Fibroblast of peridontal ligament (primary cell): ENCODE data around the gene CCL13.

Experiments used
- DNase-seq: peaks from one replicate; pipeline ENCODE4 v3.0.0-alpha.2; 2010; ENCODE audit errors: extremely low read depth

Gene CCL13

GRCh38 chr17:34384822-34385605 lies 28.7 kb downstream of the CCL13 start:
- DNase-seq = no peak

- no peak for DNase-seq
These were observed 30.0 kb downstream of the CCL13 start for GRCh38 chr17:34386343-34386696.

DNA sequence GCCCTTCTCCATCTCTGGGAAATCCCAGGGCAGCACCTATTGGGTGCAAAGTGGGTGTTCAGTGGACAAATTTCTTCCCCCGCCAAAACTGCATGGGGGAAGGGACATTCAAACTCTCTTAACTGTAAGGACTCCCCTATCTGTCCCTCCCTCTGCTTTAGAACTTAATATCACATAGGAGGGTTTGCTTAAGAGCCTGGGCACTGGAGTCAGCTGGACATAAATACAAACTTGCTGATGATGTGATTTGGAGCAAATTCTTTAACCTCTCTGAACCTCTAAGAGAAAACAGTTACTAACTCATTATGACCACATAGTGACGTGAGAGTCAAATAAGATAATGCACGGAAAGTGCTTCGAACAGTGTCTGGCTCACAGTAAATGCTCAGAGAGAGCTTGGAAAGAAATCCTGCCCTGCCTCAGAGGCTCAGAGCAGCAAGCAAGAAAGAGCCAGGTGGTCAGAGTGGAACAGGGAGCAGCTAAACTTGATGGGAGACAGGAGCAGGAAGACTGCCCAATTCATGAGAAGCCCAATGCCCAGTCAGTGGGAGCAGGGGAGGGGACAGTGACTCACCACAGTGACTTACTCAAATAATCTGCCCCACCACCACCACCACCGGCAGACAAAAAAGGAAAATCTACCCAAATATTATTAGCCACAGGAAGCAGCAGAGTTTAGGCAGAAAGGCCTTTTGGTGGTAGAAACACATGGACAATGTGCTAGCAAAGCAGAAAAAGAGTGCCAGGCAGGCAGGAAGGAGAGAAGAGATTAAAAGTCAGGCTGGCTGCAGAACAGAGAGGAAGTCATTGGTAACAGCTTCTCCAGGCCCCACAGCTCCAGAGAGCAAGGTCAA lies 30.6 kb downstream of the CCL13 start:
- no peak for DNase-seq

- no peak for DNase-seq
These were observed 31.3 kb downstream of the CCL13 start for GRCh38 chr17:34387566-34387965.

- DNase-seq = no peak
These were observed 33.0 kb downstream of the CCL13 start for GRCh38 chr17:34389126-34389750.

- DNase-seq = no peak
These were observed 34.4 kb downstream of the CCL13 start for GRCh38 chr17:34390649-34391048.

GRCh38 chr17:34391241-34391640 lies 35.0 kb downstream of the CCL13 start:
- no peak for DNase-seq

GRCh38 chr17:34393401-34393800 lies 37.1 kb downstream of the CCL13 start:
- DNase-seq = no peak

DNA sequence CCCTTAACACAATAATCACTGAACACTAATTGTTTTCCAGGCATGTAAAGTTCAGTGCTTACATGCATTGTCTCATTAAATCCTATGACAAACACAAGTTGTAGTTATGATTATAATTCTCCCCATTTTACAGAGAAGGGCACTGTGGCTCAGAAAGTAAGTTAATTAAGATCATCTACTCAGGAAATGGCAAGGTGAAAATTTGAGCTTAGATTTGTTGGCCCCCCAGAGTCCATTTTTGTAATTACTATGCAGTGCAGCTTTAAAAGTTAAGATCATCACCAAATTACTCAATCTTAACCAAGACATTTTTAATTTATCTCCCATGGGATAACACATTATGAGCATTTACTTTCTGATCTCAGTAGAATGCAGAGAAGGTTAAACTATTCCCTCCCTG lies 41.0 kb downstream of the CCL13 start:
- DNase-seq = no peak

GRCh38 chr17:34398990-34399389 lies 42.7 kb downstream of the CCL13 start:
- no peak for DNase-seq

DNA sequence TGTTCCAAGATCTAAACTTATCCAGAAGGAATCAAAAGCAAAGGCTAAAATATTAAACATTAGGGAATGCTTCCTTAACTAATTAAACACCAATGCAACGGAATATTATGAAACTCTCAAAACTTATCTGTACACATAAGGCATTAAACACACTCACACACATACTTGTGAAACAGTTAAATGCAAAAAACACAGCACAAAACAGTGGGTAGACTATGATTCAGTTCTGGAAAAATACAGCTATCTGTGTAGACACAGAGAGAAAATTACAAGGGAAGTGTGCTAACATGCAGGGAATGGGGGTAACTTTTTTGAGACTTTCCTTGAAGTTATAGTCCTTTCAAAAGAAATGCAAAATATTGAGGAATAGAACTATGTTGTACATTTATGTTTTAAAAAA lies 43.4 kb downstream of the CCL13 start:
- DNase-seq = no peak

DNA sequence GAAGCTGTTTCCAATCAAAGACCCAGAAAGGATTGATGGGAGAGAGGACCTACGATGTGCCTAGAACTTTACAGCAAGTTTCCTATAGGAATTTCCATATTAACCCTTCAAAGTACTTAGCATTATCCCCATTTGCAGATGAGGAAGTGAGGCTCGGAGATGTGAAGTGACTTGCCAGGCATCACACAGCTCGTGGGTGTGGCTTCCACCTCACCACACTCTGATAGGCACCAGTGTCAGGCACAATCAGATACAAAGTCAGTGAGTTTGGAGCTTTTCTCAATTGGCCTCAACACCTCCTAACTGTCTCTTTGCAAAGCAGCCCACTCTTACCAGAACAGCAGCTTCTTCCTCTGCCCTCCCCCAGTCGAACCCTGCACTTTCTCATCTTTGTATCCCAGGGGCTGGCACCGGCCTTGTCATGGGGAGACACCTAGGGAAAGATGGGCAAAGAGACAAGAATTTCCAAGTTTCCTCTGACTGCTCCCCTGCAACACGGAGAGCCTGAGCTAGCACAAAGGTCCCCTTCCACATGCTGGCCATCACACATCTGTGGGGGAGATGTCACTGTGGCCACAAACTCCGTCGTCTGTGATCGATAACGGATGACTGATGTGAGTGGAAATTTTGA lies 44.1 kb downstream of the CCL13 start:
- no peak for DNase-seq

DNA sequence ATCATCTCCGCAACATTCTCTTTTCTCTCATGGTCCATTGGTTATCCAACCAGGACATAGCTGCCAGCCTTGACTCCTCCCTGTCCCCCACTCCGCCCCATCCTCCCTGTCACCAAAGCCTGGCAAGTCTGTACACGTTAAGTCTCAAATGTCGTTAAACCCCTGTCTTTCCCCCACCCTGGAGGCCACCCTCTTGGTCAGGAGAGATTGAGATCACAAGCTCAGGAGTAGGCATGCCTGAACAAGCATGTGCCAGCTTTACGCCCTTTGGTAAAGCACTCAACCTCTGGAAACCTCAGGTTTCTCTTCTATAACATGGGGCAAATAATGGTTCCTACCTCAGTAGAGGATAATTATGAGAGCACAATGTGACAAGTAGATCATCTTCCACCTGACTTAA lies 44.9 kb downstream of the CCL13 start:
- no peak for DNase-seq

DNA sequence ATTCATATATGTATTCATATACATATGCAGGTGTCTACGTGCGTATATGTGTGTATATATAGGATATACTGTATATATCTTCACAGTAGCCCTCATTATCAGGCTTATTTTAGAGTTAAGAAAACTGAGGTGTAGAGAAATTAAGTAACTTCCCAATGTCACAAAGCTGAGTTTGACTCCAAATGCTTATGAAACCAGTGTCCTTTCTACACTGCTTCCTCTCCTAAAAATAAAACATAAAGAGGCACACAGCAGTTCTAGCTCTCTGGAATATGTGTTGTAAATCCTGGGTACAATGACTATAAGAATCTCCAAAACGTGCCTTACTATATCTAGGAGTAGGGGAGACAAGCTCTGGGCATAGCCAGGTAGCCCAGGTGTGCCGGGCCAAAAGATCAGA lies 46.7 kb downstream of the CCL13 start:
- no peak for DNase-seq

DNA sequence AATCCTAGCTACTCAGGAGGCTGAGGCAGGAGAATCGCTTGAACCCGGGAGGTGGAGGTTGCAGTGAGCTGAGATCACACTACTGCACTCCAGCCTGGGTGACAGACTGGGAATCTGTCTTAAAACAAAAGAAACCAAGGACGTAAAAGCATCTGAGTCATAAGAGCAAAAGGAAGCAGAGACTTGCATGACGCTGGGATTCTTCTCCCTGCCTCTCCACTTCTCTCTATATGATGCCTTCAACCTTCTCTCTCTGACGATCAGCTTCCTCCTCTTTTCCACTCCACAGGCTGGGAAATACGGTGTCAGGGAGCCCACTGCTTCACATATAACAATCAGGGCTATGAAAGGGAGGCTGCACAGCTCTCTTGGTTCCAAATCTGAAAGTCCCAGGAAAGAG lies 49.9 kb downstream of the CCL13 start:
- DNase-seq = no peak
